ENCODE measurements around the gene PPP2R2D.

DNA sequence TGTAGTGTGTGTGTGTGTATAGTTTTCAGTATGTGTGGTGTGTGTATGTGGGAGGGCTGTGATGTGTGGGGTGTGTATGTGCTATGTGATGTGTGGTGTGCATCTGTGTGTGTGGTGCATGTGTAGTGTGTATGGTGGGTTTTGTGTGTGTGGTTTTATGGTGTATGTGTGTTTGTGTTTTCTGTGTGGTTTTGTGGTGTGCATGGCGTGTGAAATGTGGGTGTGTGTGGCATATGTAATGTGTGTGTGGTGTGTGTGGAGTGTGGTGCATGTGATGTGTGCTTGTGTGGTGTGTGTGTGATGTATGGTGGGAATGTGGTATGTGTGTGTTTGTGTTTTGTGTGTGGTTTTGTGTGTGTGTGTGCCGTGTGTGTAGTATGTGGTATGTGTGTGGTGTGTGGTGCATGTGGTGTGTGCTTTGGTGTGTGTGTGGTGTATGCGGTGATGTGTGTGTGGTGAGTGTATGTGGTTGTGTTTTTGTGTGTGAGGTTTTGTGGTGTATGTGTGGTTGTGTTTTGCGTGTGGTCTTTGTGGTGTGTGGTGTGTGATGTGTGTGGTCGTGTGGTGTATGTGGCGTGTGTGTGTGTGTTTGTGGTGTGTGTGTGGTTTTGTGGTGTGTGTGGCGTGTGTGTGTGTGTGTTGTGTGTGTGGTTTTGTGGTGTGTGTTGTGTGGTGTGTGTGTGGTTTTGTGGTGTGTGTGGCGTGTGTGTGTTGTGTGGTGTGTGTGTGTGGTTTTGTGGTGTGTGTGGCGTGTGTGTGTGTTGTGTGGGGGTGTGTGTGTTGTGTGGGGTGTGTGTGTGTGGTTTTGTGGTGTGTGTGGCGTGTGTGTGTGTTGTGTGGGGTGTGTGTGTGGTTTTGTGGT, 18.0 kb upstream of the PPP2R2D start:
- TF ChIP-seq, protein P1, sequence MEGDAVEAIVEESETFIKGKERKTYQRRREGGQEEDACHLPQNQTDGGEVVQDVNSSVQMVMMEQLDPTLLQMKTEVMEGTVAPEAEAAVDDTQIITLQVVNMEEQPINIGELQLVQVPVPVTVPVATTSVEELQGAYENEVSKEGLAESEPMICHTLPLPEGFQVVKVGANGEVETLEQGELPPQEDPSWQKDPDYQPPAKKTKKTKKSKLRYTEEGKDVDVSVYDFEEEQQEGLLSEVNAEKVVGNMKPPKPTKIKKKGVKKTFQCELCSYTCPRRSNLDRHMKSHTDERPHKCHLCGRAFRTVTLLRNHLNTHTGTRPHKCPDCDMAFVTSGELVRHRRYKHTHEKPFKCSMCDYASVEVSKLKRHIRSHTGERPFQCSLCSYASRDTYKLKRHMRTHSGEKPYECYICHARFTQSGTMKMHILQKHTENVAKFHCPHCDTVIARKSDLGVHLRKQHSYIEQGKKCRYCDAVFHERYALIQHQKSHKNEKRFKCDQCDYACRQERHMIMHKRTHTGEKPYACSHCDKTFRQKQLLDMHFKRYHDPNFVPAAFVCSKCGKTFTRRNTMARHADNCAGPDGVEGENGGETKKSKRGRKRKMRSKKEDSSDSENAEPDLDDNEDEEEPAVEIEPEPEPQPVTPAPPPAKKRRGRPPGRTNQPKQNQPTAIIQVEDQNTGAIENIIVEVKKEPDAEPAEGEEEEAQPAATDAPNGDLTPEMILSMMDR (IDR thresholded peaks at IDR 0.05): no peak
- TF ChIP-seq POLR2AphosphoS5 (IDR thresholded peaks at IDR 0.05; ENCODE audit: low read depth, low read length) (no peak), REST (IDR thresholded peaks at IDR 0.05; ENCODE audit: insufficient read depth in 1 of 2, low read depth in 2 of 2, low read length in 1 of 2) (no peak), SIN3A (IDR thresholded peaks at IDR 0.05; ENCODE audit: borderline replicate concordance, insufficient read depth, low read depth, low read length) (no peak), TCF7L2 (IDR thresholded peaks at IDR 0.05; ENCODE audit: low read depth, low read length) (no peak)
